Sigmoid colon (tissue), 4 donors: ENCODE results near the gene TMCC2.

Experiments used
- CTCF ChIP-seq, 4 experiments: fragments of 450-650 bp in 3 of 4; fragments of 200-600 bp in 1 of 4; IDR thresholded peaks; one replicate each; pipeline ENCODE4 v1.5.1; 2016 to 2019; ENCODE audit warnings: antibody characterized with exemption in 4 of 4, mild to moderate bottlenecking in 3 of 4, moderate library complexity in 2 of 4
- POLR2A ChIP-seq, 2 donors: fragments of 450-650 bp; IDR thresholded peaks; one replicate each; pipeline ENCODE4 v1.6.1; 2016; ENCODE audit warnings: antibody characterized with exemption in 2 of 2, mild to moderate bottlenecking in 2 of 2, moderate library complexity in 2 of 2
- POLR2AphosphoS5 ChIP-seq, 4 donors: sonication (generic); formaldehyde crosslinking; IDR thresholded peaks; one replicate each; pipeline ENCODE4 v1.6.1; 2017; ENCODE audit warnings: antibody characterized with exemption in 4 of 4

GRCh38 chr1:205210756-205211168 is 17.0 kb upstream of the TMCC2 start:
- TF ChIP-seq CTCF (IDR thresholded peaks at IDR 0.05) (no peak), POLR2A (IDR thresholded peaks at IDR 0.05) (no peak), POLR2AphosphoS5 (IDR thresholded peaks at IDR 0.05) (no peak)
